Stimulated activated naive CD4-positive, alpha-beta T cell (primary cell): ENCODE data around the gene ZFAND4.
A peak's percentile ranks its signal among the peaks of the same experiment; 100 is the strongest.
"Not testable (repeated sequence)": the region's sequence is repeated elsewhere in the genome, so short reads cannot be mapped to it uniquely, and the experiment has no call there.

Source experiments
- DNase-seq, 6 experiments: peaks; one replicate each; lab custom pipeline; 2025; lab: John Stamatoyannopoulos, UW

ZFAND4 gene

DNA sequence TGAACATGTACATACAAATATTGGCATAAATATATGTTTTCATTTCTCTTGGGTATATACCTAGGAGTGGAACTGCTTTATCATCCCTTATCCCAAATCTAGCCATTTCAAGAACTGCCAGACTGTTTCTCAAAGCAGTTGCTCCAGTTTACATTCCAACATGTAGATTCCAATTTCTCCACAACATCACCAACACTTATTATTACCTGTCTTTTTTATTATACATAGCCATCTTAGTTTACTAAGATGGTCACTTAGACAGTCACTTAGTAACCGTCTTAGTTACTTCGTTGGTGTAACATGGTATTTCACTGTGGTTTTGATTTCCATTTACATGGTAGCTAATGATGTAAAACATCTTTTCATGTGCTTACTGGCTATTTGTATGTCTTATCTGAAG lies 82.7 kb downstream of the ZFAND4 start:
- DNase-seq = no peak

DNA sequence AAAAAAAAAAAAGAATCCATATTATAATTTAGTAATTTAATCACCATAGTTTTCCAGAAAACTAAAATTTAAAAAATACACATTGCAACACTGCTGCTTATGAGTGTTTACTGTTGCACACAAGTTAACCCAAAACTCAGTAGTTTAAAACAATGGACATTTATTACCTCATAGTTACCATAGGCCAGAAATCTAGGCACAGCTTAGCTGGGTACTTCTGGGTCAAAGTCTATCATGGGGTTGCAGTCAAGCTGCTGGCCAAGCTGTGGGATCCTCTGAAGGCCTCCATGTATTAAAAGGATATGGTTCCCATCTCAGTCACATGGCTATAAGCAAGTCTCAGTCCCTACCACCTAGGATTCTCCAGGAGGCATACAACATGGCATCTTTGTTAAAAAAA lies 83.6 kb downstream of the ZFAND4 start:
- DNase-seq = no peak

DNA sequence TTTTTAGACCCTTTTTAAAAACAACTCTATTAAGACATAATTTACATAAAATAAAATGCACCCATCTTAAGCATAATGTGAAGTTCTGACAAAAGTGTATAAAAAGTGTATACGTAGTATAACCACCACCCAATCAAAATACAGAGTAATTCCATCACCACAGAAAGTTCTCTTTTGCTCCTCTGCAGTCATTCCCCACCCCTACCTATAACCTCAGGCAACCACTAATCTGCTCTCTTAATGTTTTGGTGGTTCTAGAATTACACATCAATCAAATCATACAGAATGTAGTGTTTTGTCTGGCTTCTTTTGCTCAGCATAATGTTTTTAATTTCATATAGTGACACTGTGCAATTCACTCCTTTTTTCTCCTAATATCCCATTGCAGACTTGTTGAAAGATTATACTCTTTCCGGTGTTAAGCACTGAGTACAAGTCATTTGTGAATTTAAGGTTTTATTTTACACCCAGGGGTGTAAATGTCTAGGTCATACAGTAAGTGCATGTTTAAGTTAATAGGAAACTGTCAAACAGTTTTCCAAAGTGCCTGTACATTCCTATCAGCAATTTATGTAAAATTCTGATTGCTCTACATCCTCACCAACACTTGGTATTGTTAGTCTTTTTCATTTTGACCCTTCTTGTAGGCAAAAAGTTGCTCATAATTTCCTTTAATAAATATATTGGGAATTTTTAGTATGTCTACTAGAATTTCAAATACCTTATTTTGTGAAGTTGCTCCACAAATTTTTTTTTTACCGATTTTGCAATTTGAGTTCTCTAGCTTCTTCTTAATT lies 86.3 kb downstream of the ZFAND4 start:
- DNase-seq = no peak

DNA sequence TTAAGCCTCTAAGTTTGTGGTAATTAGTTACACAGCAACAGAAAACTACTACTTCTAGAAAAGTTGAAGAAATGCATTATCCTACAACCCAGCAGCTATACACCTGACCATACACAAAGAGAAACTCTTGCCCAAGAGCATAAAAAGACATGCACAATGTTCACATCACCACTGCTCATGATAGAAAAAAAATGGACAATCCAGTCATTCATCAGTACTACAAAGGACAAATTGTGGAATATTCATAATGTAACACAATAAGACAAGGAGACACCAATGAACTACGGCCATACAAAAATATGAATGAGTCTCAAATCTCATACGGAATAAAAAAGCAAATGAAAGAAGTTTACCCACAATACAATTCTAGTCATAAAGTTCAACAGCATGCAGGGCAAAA lies 87.4 kb downstream of the ZFAND4 start:
- no peak for DNase-seq

DNA sequence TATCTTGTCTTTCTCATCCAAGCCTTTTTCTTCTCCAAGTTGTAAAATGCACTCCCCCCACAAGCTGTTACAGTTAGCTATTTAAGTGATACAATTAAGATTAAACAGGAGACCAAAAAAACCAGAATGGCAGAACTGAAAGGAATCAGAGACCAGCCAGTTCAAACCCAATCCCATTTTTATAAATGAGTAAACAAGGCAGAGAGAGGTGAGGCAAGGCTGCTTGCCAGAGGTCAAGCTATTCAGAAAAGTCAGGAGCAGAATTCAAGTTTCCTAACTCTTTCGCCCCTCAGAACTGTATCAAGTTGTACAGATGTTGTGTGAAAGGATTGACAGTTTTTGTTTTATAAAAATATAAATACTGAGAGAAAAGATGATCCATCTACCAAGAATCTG lies 90.2 kb downstream of the ZFAND4 start:
- DNase-seq = no peak

DNA sequence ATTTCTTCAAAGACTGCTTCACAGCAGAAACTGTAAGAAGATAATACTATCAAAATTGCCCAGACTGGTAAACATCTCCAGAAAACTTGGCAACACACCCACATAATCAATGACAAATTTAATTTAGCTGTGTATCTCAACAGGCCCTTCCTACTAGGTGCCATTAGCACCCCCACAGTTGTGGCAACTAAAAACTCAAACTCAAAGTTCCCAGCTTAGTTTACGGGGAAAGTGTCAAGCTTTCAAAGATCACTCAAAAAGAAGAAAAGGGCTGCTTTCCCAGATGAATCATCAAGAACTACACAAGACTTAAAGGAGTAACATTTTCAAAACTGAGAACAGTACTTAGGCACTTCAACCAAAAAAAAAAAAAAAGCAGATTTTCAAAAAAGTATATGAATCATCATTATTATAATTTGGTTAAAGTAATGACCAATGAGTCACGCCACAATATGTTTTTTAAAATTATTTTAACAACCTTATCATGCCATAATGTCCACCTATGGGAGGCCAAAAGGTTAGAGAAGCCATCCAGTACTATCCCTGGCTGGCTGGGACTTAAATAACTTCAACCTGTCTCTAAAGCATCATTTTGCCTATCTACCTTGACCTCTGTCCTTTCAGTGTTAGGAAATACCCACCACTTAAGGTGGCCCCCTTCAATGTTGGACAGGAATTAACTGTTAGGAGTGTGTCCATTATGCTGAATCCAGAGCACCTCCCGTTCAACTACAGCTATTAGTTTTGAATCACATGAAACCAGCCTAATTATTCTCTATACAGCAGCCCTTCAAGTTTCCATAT lies 90.8 kb downstream of the ZFAND4 start:
- no peak for DNase-seq

DNA sequence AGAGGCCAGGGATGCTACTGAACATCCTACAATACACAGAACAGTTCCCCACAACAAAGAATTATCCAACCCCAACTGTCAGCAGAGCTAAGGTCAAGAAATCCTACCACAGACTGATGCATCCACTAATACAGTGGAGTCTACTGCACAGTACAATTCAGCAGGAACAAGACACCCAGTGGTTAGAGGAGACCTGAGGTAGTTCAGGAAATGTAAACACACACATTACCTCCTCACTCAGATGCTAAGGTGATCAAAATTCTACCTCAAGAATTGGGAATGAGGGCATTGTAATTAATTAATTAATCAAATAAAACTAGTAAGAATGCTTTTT lies 91.4 kb downstream of the ZFAND4 start:
- DNase-seq = peak in 1 of 6 experiments; percentile 33

DNA sequence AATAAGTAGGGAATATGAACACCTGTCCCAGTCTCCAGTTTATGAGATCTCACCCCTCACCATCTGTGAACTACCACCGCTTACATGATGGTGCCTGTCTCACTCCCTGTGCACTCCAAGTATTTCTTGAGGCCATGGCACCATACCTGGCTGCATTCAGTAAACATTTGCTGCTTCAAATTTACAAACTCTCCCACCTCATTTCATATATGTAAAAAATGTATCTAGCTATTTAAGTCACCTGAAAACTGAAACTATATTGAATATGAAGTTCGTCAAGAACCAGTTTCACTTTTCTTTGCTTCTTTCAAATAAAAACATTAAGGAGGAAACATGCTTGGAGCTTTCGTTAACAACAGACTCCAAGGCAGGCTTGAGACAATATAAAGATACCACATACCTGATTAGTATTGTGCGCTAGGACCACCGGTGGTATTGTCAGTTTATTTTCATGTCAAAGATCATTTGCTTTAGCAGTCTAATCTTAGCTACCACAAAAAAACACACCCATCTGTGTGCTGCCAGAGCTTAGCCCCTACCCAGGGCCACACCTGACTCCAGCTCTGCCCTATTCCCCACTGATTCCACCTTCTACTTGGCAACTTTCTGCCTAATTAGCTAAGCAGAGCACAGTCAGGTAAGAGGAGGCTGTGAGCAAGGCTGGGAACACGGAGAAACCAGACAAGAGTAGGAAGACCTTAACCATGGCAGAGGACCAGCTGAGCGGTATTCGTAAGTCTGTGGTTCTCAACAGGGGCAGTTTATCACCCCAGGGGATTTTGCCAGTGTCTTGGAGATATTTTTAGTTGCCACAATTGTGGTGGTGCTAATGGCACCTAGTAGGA lies 92.0 kb downstream of the ZFAND4 start:
- peak in 3 of 6 experiments; percentile 14 to 55 (median 33) for DNase-seq

DNA sequence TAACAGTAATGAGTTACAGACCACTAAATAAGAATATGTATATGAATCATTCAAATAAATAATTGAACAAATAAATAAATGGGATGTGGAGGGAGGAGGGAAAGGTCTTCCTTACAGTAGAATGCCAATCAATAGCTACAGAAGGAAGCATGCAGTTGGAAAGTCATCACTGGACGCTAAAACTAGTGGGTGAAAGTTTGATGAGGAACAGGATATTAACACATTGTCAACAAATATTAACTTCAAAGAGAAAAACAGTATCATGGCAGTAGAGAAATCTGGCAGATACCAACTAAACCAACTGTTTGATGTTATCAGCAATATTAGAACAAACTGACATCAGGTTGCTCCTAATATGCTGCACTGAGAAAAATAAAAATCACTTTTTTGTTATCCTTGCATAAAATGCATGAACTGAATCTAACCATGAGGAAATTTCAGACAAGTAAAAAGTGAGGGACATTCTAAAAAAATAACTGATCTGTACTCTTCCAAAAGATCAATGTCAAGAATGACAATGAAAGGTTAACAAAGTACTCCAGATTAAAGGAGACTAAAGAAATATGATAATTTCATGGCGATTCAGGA lies 94.1 kb downstream of the ZFAND4 start:
- DNase-seq = no peak

DNA sequence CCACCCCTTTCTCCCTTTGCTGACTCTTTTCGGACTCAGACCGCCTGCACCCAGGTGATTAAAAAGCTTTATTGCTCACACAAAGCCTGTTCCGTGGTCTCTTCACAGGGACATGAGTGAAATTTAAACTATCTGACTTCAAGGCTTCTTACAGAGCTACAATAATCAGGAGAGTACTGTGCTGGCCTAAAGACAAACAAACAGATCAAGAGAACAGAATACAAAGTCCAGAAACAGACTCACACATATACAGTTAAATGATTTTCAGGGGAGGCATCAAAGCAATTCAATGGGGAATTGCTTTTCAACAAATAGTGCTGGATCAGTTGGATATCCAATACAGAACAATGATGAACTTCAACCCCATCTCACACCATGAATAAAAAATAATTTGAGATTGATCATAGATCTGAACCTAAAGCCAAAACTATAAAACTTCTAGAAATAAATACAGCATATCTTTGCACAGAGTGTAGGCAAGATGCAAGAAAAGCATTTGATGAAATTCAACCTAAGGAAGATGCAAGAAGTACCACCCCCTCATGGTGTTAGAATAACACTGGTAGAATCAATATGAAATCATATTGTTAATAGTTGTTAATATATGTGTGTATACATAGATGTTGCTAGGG lies 96.5 kb downstream of the ZFAND4 start:
- no peak for DNase-seq

DNA sequence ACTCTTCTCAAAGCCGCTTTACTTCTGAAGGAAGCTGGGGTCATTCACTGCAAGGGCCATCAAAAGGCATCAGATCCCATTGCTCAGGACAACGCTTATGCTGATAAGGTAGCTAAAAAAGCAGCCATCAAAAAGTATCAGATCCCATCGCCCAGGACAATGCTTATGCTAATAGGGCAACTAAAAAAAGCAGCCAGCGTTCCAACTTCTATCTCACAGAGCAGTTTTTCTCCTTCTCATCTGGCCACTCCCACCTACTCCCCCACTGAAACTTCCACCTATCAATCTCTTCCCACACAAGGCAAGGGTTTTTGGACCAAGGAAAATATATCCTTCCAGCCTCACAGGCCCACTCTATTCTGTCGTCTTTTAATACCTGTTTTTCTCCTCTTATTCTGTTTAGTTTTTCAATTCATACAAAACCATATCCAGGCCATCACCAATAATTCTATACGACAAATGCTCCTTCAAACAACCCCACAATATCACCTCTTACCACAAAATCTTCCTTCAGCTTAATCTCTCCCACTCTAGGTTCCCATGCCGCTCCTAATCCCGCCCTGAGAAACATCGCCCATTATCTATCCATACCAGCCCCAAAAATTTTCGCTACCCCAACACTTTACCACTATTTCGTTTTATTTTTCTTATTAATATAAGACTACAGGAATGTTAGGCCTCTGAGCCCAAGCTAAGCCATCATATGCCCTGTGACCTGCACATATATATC lies 97.4 kb downstream of the ZFAND4 start:
- DNase-seq = not testable (repeated sequence)

DNA sequence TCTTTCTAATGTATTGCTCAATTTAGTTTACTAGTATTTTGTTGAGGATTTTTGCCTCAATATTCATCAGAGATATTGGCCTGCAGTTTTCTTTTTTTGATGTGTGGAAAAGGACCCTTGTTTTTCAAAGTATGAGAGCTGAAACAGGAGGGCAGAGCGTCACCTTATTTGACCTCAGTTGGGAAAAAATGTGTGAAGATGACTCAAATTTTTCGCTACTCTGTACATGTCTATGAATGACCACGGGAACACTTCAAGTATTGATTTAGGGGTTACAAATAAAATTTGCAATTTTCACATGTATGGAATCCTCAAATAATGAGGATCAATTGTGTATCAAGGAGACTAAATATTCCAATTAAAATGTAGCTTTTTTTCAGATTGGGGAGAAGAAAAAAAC lies 103.1 kb downstream of the ZFAND4 start:
- no peak for DNase-seq

DNA sequence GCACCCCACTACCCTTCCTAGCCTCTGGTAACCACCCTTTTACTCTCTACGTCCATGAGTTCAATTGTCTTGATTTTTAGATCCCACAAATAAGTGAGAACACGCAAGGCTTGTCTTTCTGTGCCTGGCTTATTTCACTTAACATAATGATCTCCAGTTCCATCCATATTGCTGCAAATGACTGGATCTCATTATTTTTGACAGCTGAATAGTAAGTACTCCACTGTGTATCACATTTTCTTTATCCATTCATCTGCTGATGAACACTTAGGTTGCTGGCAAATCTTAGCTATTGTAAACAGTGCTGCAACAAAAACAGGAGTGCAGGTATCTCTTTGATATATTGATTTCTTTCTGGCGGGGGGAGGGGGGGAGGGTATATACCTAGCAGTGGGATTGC lies 106.2 kb downstream of the ZFAND4 start:
- no peak for DNase-seq
